Caki2 (cell line): ENCODE data around the gene LOXHD1. TPM values are rescaled to one million over a fixed set of nuclear protein-coding genes. Genes with fewer than 3 reads are reported as not detected.

ENCODE experiments used
- DNase-seq: peaks from one replicate; pipeline ENCODE4 v3.0.0-alpha.2; 2015; ENCODE audit warnings: low read depth
- in situ Hi-C: cut with HindIII; loops from 2 replicates; pipeline ENCODE4 v1.10.0; 2016; ENCODE audit warnings: low sequenced_read_pairs, low pct_unique_long_range_greater_than_20kb, mixed read lengths
- total RNA-seq: library from RNA; depleted of rRNA; stranded (reverse); fragments of >200 nt; shearing (Covaris generic); gene quantifications from 2 replicates; pipeline ENCODE4 v1.2.3, GENCODE V29; 2014; ENCODE audit warnings: low replicate concordance

The LOXHD1 gene
- total RNA-seq, 1 experiment from 2014 or later: not detected

GRCh38 chr18:46448347-46448746 is 208.7 kb downstream of the LOXHD1 start:
- in situ Hi-C loops: no loop called here
- DNase-seq: no peak

GRCh38 chr18:46447792-46448191 is 209.2 kb downstream of the LOXHD1 start:
- in situ Hi-C loops: no loop called here
- DNase-seq: no peak

- no peak for DNase-seq
- in situ Hi-C loops: no loop called here
Observed at GRCh38 chr18:46447323-46447722, 209.7 kb downstream of the LOXHD1 start.

GRCh38 chr18:46445522-46446313 is 211.3 kb downstream of the LOXHD1 start:
- no peak for DNase-seq
- in situ Hi-C loops: no loop called here

- DNase-seq: no peak
- in situ Hi-C loops: no loop called here
Observed at GRCh38 chr18:46439037-46439436, 218.0 kb downstream of the LOXHD1 start.

- in situ Hi-C loops: no loop called here
- DNase-seq: no peak
Observed at GRCh38 chr18:46437061-46437460, 220.0 kb downstream of the LOXHD1 start.

GRCh38 chr18:46436621-46437020 is 220.4 kb downstream of the LOXHD1 start:
- no peak for DNase-seq
- in situ Hi-C loops: no loop called here

- DNase-seq: no peak
- in situ Hi-C loops: no loop called here
Observed at GRCh38 chr18:46435031-46435430, 222.0 kb downstream of the LOXHD1 start.

GRCh38 chr18:46434629-46435028 is 222.4 kb downstream of the LOXHD1 start:
- no peak for DNase-seq
- in situ Hi-C loops: no loop called here

- in situ Hi-C loops: no loop called here
Observed at GRCh38 chr18:46433121-46433826, 223.7 kb downstream of the LOXHD1 start.

GRCh38 chr18:46431522-46432171 is 225.4 kb downstream of the LOXHD1 start:
- DNase-seq: no peak
- in situ Hi-C loops: no loop called here

More at GRCh38 chr18:46433121-46433826, 223.7 kb downstream of the LOXHD1 start:
- DNase-seq: no peak

- DNase-seq: no peak
- in situ Hi-C loops: no loop called here
Observed at GRCh38 chr18:46429649-46430224, 227.3 kb downstream of the LOXHD1 start.

- no peak for DNase-seq
- in situ Hi-C loops: no loop called here
Observed at GRCh38 chr18:46429130-46429529, 227.9 kb downstream of the LOXHD1 start.

GRCh38 chr18:46428368-46428767 is 228.7 kb downstream of the LOXHD1 start:
- in situ Hi-C loops: no loop called here

GRCh38 chr18:46427216-46427995 is 229.6 kb downstream of the LOXHD1 start:
- in situ Hi-C loops: no loop called here
- DNase-seq: no peak

More at GRCh38 chr18:46428368-46428767, 228.7 kb downstream of the LOXHD1 start:
- DNase-seq: no peak
